IMR-90 (cell line): Measurements from ENCODE around the gene BTBD2. TPM values are rescaled to one million over a fixed set of nuclear protein-coding genes. Genes with fewer than 3 reads are reported as not detected.

Experiments
- ATAC-seq: fragments of 200-7000 bp; cut with Tn5 transposase; 2 replicates; pipeline ENCODE4 v1.9.1; 2020; ENCODE audit warnings: low read depth, mild to moderate bottlenecking, moderate library complexity
- BruUV-seq: library from RNA; stranded (reverse); fragments of 400-500 nt; replicated peaks from 2 replicates; lab custom pipeline; 2021; lab: Mats Ljungman, UMichigan
- CTCF ChIA-PET: fragments of 300-600 bp; formaldehyde crosslinking; extraction: SDS; loops from one replicate; lab custom pipeline; 2021; ENCODE audit warnings: antibody characterized with exemption; lab: Yijun Ruan, JAX
- POLR2A ChIA-PET: fragments of 300-600 bp; sonication (Branson Sonifier 250); formaldehyde crosslinking; loops from one replicate; lab custom pipeline; 2022; ENCODE audit warnings: antibody characterized with exemption; ENCODE audit not compliant: unreplicated experiment; lab: Charles Lee
- DNase-seq: peaks from one replicate; pipeline ENCODE4 v3.0.0; 2013
- H2AFZ ChIP-seq: replicated peaks from 2 replicates; pipeline ENCODE3; 2013; ENCODE audit warnings: low read length, mild to moderate bottlenecking; ENCODE audit not compliant: poor library complexity
- H2AK5ac ChIP-seq: 2 replicates; pipeline ENCODE4 v1.6.1; 2013; ENCODE audit warnings: low read depth, low read length, inconsistent platforms
- H2AK9ac ChIP-seq: replicated peaks from 2 replicates; pipeline ENCODE3; 2013; ENCODE audit warnings: mild to moderate bottlenecking, low read depth, low read length, moderate library complexity; ENCODE audit not compliant: poor library complexity
- H2BK120ac ChIP-seq: 2 replicates; pipeline ENCODE4 v1.6.1; 2013; ENCODE audit warnings: low read depth, low read length, inconsistent platforms
- H2BK15ac ChIP-seq: 3 replicates; pipeline ENCODE4 v1.6.1; 2013; ENCODE audit warnings: low read depth, low read length, inconsistent platforms
- H2BK20ac ChIP-seq: 2 replicates; pipeline ENCODE4 v1.6.1; 2013; ENCODE audit warnings: low read depth, mild to moderate bottlenecking, inconsistent platforms, low read length, moderate library complexity
- H2BK5ac ChIP-seq: 2 replicates; pipeline ENCODE4 v1.6.1; 2013; ENCODE audit warnings: mild to moderate bottlenecking, low read depth, low read length, inconsistent platforms; ENCODE audit not compliant: poor library complexity, severe bottlenecking
- H3K14ac ChIP-seq: replicated peaks from 2 replicates; pipeline ENCODE4 v1.6.1; 2013; ENCODE audit warnings: low read depth, low read length, inconsistent platforms
- H3K18ac ChIP-seq: 2 replicates; pipeline ENCODE4 v1.6.1; 2013; ENCODE audit warnings: low read depth, low read length, control low read depth
- H3K23ac ChIP-seq: 2 replicates; pipeline ENCODE4 v1.6.1; 2013; ENCODE audit warnings: low read depth, low read length, inconsistent platforms
- H3K27ac ChIP-seq: 2 replicates; pipeline ENCODE4 v1.5.1; 2013; ENCODE audit warnings: mild to moderate bottlenecking, control low read depth, low read length; ENCODE audit not compliant: insufficient read depth
- H3K27me3 ChIP-seq: 2 replicates; pipeline ENCODE4 v1.6.1; 2013; ENCODE audit warnings: low read length; ENCODE audit not compliant: control insufficient read depth, insufficient read depth
- H3K36me3 ChIP-seq: 2 replicates; pipeline ENCODE4 v1.6.1; 2013; ENCODE audit warnings: low read length, mixed read lengths; ENCODE audit not compliant: control insufficient read depth, insufficient read depth
- H3K4ac ChIP-seq: 2 replicates; pipeline ENCODE4 v1.6.1; 2013; ENCODE audit warnings: low read depth, low read length, inconsistent platforms
- H3K4me1 ChIP-seq: 2 replicates; pipeline ENCODE4 v1.6.1; 2013; ENCODE audit warnings: low read length, mixed read lengths; ENCODE audit not compliant: control insufficient read depth, insufficient read depth
- H3K4me2 ChIP-seq: 2 replicates; pipeline ENCODE4 v1.6.1; 2013; ENCODE audit warnings: low read depth, mild to moderate bottlenecking, control low read depth, low read length, moderate library complexity
- H3K4me3 ChIP-seq: 2 replicates; pipeline ENCODE4 v1.5.1; 2013; ENCODE audit warnings: low read depth, mild to moderate bottlenecking, control low read depth, low read length, moderate library complexity; ENCODE audit not compliant: insufficient read depth
- H3K56ac ChIP-seq: 2 replicates; pipeline ENCODE4 v1.6.1; 2013; ENCODE audit warnings: low read length, inconsistent platforms; ENCODE audit not compliant: insufficient read depth; ENCODE audit errors: extremely low read depth
- H3K79me1 ChIP-seq, 2 experiments: 2 replicates each; pipeline ENCODE4 v1.6.1; 2013; ENCODE audit warnings: low read length in 2 of 2, inconsistent platforms in 1 of 2, low read depth in 1 of 2
- H3K9ac ChIP-seq: 2 replicates; pipeline ENCODE4 v1.6.1; 2013; ENCODE audit warnings: low read depth, low read length, control low read depth
- H3K9me1 ChIP-seq: 2 replicates; pipeline ENCODE4 v1.6.1; 2013; ENCODE audit warnings: low read length, inconsistent platforms; ENCODE audit not compliant: insufficient read depth
- H3K9me3 ChIP-seq: 2 replicates; pipeline ENCODE4 v1.6.1; 2013; ENCODE audit warnings: low read length; ENCODE audit not compliant: control insufficient read depth, insufficient read depth
- H4K20me1 ChIP-seq: 2 replicates; pipeline ENCODE4 v1.6.1; 2013; ENCODE audit warnings: low read length, inconsistent platforms; ENCODE audit not compliant: insufficient read depth
- H4K5ac ChIP-seq: 2 replicates; pipeline ENCODE4 v1.6.1; 2013; ENCODE audit warnings: mild to moderate bottlenecking, low read depth, low read length, control low read depth
- H4K8ac ChIP-seq, 2 experiments: 2 replicates each; pipeline ENCODE4 v1.6.1; 2013; ENCODE audit warnings: low read depth in 2 of 2, low read length in 2 of 2, control low read depth in 1 of 2, inconsistent platforms in 1 of 2
- H4K91ac ChIP-seq: 2 replicates; pipeline ENCODE4 v1.6.1; 2013; ENCODE audit warnings: low read depth, low read length, inconsistent platforms; ENCODE audit not compliant: insufficient read depth
- BHLHE40 ChIP-seq: fragments of 150-350 bp; IDR thresholded peaks from 2 replicates; pipeline ENCODE4 v1.6.1; 2016; ENCODE audit warnings: mild to moderate bottlenecking, low read depth, low read length
- CEBPB ChIP-seq: IDR thresholded peaks from 2 replicates; pipeline ENCODE4 v1.6.1; 2012; ENCODE audit warnings: low read depth, low read length, improper control_type of control experiment
- ELK1 ChIP-seq: fragments of 150-350 bp; IDR thresholded peaks from 2 replicates; pipeline ENCODE4 v1.6.1; 2016; ENCODE audit warnings: low read depth, mild to moderate bottlenecking, low read length, moderate library complexity, borderline replicate concordance
- FOS ChIP-seq: fragments of 150-350 bp; IDR thresholded peaks from 2 replicates; pipeline ENCODE4 v1.6.1; 2016; ENCODE audit warnings: low read depth, low read length
- MAZ ChIP-seq: IDR thresholded peaks from 2 replicates; pipeline ENCODE4 v1.6.1; 2012; ENCODE audit warnings: low read depth, mild to moderate bottlenecking, low read length, improper control_type of control experiment, moderate library complexity, borderline replicate concordance
- MXI1 ChIP-seq: IDR thresholded peaks from 2 replicates; pipeline ENCODE4 v1.6.1; 2012; ENCODE audit warnings: low read depth, mild to moderate bottlenecking, low read length, moderate library complexity, borderline replicate concordance
- NFE2L2 ChIP-seq: fragments of 150-350 bp; IDR thresholded peaks from 2 replicates; pipeline ENCODE4 v1.6.1; 2016; ENCODE audit warnings: low read depth, mild to moderate bottlenecking, low read length
- POLR2A ChIP-seq: IDR thresholded peaks from 2 replicates; pipeline ENCODE4 v1.6.1; 2012; ENCODE audit warnings: mild to moderate bottlenecking, low read depth, low read length
- RAD21 ChIP-seq: IDR thresholded peaks from 2 replicates; pipeline ENCODE4 v1.6.1; 2012; ENCODE audit warnings: low read length, improper control_type of control experiment
- RFX5 ChIP-seq: IDR thresholded peaks from 2 replicates; pipeline ENCODE4 v1.8.0; 2012; ENCODE audit warnings: low read depth, mild to moderate bottlenecking, low read length, moderate library complexity
- SMC3 ChIP-seq: fragments of 150-350 bp; IDR thresholded peaks from 2 replicates; pipeline ENCODE4 v1.6.1; 2016; ENCODE audit warnings: low read depth, mild to moderate bottlenecking, antibody characterized with exemption, low read length, moderate library complexity
- whole genome bisulfite sequencing, 2 experiments: methylation state at CpG; one replicate each; pipeline versions ENCODE4 v1.1.5 to v1.1.7; 2013; ENCODE audit warnings: missing lambda C conversion rate in 2 of 2; ENCODE audit not compliant: insufficient read length in 1 of 2; ENCODE audit errors: extremely low coverage in 2 of 2; 5-methylcytosine and 5-hydroxymethylcytosine counted together
- dilution Hi-C: fragments of 300-500 bp; cut with HindIII; formaldehyde crosslinking; loops from one replicate; pipeline ENCODE4 v1.14.3; 2018; ENCODE audit warnings: low sequenced_read_pairs; ENCODE audit not compliant: unreplicated experiment
- in situ Hi-C: fragments of 300-500 bp; cut with MboI; formaldehyde crosslinking; loops from 3 replicates; pipeline ENCODE4 v1.14.3; 2019; ENCODE audit warnings: low sequenced_read_pairs, inconsistent platforms, mixed read lengths
- intact Hi-C: fragments of 100-400 bp; cut with micrococcal nuclease; formaldehyde crosslinking; loops from 2 replicates; pipeline ENCODE4 v1.10.0; 2022
- polyA plus RNA-seq, 3 experiments: library from polyadenylated mRNA; depleted of rRNA; stranded (reverse); fragments of >200 nt; gene quantifications; 2 replicates each; pipeline ENCODE4 v1.2.3, GENCODE V29; 2012; ENCODE audit warnings: low replicate concordance in 1 of 3
- total RNA-seq: library from RNA; depleted of rRNA; stranded (reverse); fragments of >200 nt; gene quantifications from 2 replicates; pipeline ENCODE4 v1.2.3, GENCODE V29; 2012
- TF ChIP-seq, protein P1 (sequence below): conservative IDR thresholded peaks from 2 replicates; pipeline ENCODE4 v1.5.1; 2012; ENCODE audit warnings: mild to moderate bottlenecking, low read depth, low read length, improper control_type of control experiment

BTBD2 gene
- total and polyA plus RNA-seq, 2 of the 4 experiments (the other 2 are of a cell fraction), result 24.4 to 65.7 TPM

- Histone ChIP-seq H3K14ac (no peak overlapping the region), H2BK5ac (no peak overlapping the region), H4K91ac (no peak overlapping the region), H3K56ac (no peak overlapping the region), H3K27me3 (no peaks in the 10 kb centered on the region), H3K9ac (no peak overlapping the region), H2AFZ (no peak overlapping the region), H2BK120ac (no peak overlapping the region), H2AK5ac (no peak overlapping the region), H2BK15ac (no peak overlapping the region), H3K18ac (no peak overlapping the region), H3K4me3 (no peak overlapping the region), H3K27ac (no peak overlapping the region), H3K36me3 (peaks cover 22% of the 10 kb centered on the region), H3K4ac (no peak overlapping the region), H3K23ac (no peak overlapping the region), H2AK9ac (no peak overlapping the region), H3K4me1 (no peaks in the 10 kb centered on the region), H3K9me3 (no peaks in the 10 kb centered on the region), H2BK20ac (no peak overlapping the region), H4K5ac (no peak overlapping the region), H3K4me2 (no peak overlapping the region), H4K8ac (no peak overlapping the region), H3K79me1 (peaks cover 16 to 51% of the 10 kb centered on the region in 2 experiments), H4K20me1 (peaks cover 63% of the 10 kb centered on the region), H3K9me1 (peaks cover 3% of the 10 kb centered on the region)
- ATAC-seq, result no peak
- dilution Hi-C loops, result no loop called here
- in situ Hi-C loops, result no loop called here
- TF ChIP-seq SMC3, result no peak
- TF ChIP-seq BHLHE40, result no peak
- no peak for TF ChIP-seq ELK1
- TF ChIP-seq, protein P1, sequence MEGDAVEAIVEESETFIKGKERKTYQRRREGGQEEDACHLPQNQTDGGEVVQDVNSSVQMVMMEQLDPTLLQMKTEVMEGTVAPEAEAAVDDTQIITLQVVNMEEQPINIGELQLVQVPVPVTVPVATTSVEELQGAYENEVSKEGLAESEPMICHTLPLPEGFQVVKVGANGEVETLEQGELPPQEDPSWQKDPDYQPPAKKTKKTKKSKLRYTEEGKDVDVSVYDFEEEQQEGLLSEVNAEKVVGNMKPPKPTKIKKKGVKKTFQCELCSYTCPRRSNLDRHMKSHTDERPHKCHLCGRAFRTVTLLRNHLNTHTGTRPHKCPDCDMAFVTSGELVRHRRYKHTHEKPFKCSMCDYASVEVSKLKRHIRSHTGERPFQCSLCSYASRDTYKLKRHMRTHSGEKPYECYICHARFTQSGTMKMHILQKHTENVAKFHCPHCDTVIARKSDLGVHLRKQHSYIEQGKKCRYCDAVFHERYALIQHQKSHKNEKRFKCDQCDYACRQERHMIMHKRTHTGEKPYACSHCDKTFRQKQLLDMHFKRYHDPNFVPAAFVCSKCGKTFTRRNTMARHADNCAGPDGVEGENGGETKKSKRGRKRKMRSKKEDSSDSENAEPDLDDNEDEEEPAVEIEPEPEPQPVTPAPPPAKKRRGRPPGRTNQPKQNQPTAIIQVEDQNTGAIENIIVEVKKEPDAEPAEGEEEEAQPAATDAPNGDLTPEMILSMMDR, result no peak
- no peak for TF ChIP-seq FOS
- TF ChIP-seq NFE2L2, result no peak
- TF ChIP-seq MXI1, result no peak
- no peak for TF ChIP-seq POLR2A
- TF ChIP-seq CEBPB, result no peak
- TF ChIP-seq MAZ, result no peak
- no peak for TF ChIP-seq RAD21
- TF ChIP-seq RFX5, result no peak
- no TSS peak for BruUV-seq
- 93% methylated on average over 25 of the region's 49 CpGs; no CpG with 5 or more reads in 1 of the 2 experiments for whole genome bisulfite sequencing, 2 experiments
- DNase-seq, result no peak
- intact Hi-C loops, result no loop called here
- ChIA-PET POLR2A (no interaction called here), CTCF (no interaction called here)
Measured at GRCh38 chr19:1969176-1970002, 46.1 kb downstream of the BTBD2 start.
